Gastroesophageal sphincter (tissue), 3 donors: ENCODE data around the gene VAV3.

Experiments
- CTCF ChIP-seq, 4 experiments: fragments of 200-600 bp in 2 of 4; fragments of 450-650 bp in 2 of 4; sonication (generic) in 1 of 4; IDR thresholded peaks; one replicate each; pipeline ENCODE4 v1.5.1; 2017 to 2019; ENCODE audit warnings: antibody characterized with exemption in 4 of 4, mild to moderate bottlenecking in 2 of 4, moderate library complexity in 2 of 4
- EP300 ChIP-seq: sonication (generic); formaldehyde crosslinking; IDR thresholded peaks from one replicate; pipeline ENCODE4 v1.6.1; 2017; ENCODE audit warnings: antibody characterized with exemption, mild to moderate bottlenecking
- POLR2A ChIP-seq, 2 donors: fragments of 450-650 bp; IDR thresholded peaks; one replicate each; pipeline ENCODE4 v1.6.1; 2017; ENCODE audit warnings: antibody characterized with exemption in 2 of 2, mild to moderate bottlenecking in 2 of 2, moderate library complexity in 1 of 2
- POLR2AphosphoS5 ChIP-seq: sonication (generic); formaldehyde crosslinking; IDR thresholded peaks from one replicate; pipeline ENCODE4 v1.6.1; 2017; ENCODE audit warnings: antibody characterized with exemption

DNA sequence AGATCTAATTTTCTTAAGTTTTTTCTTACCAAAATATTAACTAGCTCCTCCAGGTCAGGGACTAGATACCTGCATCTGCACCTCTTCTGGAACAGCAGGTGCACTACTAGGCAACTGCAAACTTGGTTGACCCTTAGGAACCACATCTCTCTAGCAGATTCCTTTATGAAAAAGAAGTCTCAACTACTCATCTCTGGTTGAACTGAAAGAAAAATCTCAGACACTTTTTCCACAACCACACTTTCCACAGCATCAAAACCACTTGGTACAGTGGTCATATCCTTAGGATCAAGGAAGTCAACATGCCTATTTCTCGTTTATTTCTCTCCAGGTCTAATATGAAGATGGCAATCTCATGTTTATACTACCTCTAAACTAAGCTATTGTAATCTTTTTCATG is 52.3 kb downstream of the VAV3 start:
- TF ChIP-seq CTCF (IDR thresholded peaks at IDR 0.05) (no peak), POLR2A (IDR thresholded peaks at IDR 0.05) (no peak), EP300 (no peak), POLR2AphosphoS5 (no peak)
